RCC 7860 (cell line): ENCODE measurements around the gene OBP2A.
"Not testable (repeated sequence)": the region's sequence is repeated elsewhere in the genome, so short reads cannot be mapped to it uniquely, and the experiment has no call there.

Experiments
- DNase-seq: peaks from one replicate; pipeline ENCODE4 v3.0.0-alpha.2; 2015; ENCODE audit warnings: low spot score
- FAIRE-seq: peaks from 2 replicates; lab custom pipeline; 2012; peaks lifted over from hg19 to GRCh38; lab: Jason Lieb, UNC

OBP2A gene, protein sequence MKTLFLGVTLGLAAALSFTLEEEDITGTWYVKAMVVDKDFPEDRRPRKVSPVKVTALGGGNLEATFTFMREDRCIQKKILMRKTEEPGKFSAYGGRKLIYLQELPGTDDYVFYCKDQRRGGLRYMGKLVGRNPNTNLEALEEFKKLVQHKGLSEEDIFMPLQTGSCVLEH

DNA sequence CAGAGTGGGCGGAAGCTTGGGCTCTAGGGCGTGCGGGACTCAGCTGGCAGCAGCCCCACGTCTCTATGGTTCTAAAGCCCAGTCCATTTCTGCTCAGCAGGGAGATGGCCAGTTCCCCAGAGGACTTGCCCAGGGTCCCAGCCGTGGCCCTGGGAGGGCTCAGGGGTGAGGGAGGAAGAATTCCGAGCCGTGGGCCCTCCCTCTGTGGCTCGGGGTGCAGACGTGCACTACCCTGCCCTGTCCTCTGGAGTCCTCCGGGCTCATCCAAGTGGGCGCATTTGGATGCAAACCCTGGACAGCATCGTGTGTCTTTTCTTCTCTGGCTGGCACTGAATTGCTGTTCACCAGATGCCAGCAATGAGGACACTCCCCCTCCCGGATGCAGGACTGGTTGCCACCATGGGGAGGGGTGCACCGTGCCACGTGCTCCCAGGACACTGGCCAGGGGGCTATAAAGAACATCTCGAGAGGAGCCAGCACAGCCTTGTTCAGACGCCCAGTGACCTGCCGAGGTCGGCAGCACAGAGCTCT lies at the start of gene OBP2A:
TSS of gene OBP2A (plus strand) at position 481 of the 531 bp plus-strand sequence. CDS start 55 bp downstream, outside the sequence.
- DNase-seq: not testable (repeated sequence)

DNA sequence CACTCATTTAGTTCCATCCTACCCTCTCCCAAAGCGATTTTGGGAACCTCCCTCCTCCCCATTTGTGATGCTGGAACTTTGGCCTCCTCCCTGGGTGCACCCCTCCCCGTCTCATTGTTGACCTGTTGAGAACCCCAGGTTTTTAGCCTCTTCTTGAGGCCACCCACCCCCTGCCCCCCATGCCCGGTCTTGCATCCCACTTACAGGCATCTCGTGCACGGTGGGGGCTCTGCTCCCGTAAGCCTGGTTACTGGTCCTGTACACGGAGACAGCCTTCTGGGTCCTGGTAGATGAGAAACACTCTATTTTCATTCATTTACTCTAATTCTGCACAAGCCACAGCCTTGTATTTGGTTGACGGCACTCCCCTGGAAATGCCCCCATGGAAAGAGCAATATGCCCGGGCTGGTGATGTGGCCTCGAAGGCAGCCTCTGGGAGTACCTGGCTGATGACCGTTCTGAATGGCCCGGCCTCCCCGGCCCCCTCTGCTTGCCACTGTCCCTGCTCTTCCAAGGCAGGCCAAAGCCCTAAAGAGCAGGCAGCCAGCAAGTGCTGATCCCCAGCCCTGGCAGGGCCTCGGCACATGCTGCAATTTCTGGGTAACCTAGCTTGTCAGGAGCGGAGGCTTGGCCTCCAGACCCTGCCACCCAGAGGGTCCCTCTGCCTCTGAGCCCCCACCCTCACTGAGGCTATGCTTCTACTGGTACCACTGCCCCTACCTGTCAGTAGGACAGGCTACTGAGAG lies 47.4 kb upstream of the OBP2A start:
- DNase-seq: no peak
- no peak for FAIRE-seq

More for the DNA sequence above, at the start of gene OBP2A:
- not testable (repeated sequence) for FAIRE-seq

DNA sequence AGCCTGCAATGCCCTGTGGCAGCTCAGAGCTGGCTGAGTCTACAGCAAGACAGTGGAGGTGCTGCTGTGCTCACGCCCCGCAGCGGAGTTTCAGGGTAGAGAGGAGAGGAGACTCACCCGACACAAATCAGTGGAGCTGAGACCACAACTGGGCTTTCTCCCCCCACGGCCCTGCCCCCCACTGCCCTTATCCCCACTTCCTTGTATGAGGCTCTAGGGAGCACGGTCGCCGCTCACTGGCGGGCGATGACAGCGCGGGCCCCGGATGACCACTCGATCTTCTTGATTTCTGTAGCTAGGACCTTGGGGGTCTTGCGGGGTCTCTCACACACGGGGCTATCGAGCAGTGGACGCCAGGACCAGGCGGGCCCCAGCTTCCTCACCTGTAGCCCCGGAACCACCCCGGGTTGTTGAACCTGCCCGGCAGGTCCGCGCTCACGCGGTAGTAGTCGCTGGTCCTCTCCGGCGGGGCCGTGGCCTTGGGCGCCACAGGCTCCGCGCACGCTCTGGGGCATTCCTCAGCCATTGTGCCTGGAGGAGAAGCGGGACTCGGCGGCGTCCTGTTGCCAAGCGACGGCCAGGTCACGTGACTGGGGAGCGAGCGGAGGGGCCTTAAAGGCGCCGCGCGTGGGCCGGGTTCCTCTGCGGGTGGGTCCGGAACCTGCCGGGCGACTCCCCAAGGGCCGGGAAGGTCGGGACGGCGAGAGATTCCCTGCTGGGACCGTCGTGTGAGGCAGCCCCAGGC lies 46.4 kb upstream of the OBP2A start:
- DNase-seq (peak; percentile 79), FAIRE-seq (no peak)

DNA sequence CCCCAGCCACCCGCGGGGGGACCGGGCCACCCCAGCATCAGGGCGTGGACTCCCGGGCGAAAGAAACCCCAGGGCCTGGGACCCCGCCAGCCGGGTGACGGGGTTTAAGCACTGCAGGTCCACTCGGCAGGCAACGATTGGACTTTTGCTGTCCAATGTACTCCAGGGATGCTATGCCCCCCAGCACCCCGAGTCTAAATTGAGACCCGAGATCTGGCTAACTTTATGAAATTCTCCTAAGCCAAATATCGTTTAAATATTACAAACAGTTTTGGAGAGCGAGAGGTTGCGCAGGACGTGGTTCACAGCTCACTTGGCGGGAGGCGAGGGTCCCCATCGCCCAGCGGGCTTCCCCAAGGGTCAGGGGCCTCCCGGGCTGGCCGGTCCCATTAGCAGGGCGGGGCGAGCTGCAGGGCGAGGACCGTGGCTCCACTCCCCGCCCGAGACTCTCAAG lies 45.8 kb upstream of the OBP2A start:
- DNase-seq (no peak), FAIRE-seq (no peak)

DNA sequence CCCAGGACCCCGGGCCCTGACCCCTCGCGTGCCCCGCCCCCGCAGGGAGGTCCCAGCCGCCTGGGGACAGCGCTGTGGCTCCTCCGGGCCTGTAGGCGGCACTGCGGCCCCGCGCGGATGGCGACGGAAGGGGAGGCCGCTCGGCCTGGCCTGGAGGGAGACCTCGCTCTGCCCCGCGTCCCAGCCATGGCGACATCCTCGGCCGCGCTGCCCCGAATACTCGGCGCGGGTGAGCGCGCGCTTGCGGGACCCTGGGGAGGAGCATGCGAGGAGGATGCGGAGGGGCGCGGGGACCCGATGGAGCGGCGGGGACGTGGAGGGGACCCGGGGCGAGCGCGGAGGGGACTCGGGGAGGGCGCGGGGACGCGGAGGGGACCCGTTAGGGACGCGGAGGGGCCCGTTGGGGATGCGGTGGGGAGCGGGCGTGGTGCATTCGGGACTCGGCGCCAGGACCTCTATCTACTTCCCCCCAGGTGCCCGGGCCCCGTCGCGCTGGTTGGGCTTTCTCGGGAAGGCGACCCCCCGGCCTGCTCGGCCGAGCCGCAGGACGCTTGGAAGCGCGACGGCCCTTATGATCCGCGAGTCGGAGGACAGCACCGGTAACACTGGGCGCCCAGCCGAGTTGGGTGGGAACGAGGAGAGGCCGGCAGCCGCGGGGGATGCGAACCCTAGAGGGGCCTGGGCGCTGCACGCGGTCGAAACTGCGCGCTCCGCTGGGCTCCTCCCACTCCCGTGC lies 45.2 kb upstream of the OBP2A start, which contains the start of gene MRPS2:
TSS of gene MRPS2 (plus strand) at position 158 of the 736 bp plus-strand sequence. CDS start at position 187, 29 bp downstream.
- no peak for FAIRE-seq

DNA sequence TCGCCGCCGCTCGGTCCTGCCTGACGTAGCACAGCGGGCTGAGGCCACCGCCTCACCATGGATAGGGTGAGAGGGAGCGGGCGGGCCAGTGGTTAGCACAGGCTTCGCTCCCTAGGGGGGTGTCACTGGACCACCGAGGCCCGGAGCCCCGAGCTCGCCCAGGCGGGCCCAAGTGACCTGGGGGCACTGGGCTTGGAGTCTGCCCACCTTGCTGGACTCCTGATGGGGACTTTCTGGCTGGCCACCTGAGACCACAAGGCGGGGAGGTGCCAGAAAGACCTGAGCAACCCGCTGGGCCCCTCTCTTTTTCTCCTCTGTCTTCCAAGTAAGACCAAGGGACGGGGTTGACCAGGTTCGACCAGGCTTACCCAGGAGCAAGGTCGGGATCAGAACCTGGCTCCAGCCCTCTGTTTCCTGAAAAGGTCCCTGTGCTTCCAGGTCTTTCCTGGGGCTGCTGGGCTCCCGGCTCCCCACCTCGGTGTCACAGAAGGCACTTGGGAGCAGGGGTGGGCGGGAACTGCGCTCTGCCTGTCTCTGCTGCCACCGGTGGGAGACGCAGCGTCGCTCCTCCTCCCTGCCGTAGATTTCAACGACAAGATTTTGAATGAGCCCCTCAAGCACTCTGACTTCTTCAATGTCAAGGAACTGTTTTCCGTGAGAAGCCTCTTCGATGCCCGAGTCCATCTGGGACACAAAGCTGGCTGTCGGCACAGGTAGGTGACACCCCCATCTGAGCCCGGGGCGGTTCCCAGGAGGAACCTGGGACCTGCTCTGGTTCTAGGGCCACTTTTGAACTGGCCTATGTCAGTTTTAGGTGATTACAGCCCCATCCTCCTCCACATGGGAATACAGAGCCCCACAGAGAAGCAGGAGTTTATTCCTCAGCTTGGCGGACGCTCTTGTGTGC lies 44.4 kb upstream of the OBP2A start:
- DNase-seq (peak; percentile 43), FAIRE-seq (no peak)

More for the DNA sequence above, 45.2 kb upstream of the OBP2A start, which contains the start of gene MRPS2:
- peak; percentile 68 for DNase-seq

DNA sequence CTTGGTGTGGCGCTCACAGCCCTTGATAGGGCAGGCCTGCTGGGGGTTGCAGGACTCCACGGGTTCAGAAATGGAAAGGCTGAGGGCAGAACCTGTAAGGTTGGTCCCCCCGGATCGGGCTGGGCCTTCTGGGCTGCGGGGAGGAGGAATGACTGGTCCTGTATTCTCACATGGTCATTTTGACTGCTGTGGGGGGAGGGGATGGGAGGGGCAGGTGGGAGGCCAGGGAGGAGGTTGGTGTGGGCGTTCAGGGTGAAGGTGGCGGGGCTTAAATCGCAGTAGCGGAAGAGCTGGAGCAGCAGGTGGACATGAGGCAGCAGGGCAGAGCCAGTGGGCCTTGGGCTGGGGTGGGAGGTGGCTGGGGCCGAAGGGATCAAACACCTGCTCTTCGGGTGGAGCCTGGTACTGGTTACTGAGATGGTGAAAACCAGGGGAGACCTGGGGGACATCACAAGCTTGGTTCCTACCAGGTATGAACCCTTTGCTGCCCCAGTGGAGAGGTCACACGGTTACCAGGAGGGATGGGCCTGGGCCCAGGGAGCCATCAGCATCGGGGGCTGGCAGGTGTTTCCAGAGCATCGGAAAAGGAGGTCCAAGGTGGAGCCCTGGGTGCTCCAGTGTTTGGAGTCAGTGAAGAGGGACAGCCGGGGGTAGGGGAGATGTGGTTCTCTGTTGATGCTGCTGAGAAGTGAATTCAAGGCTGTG lies 43.6 kb upstream of the OBP2A start:
- no peak for DNase-seq
- no peak for FAIRE-seq

DNA sequence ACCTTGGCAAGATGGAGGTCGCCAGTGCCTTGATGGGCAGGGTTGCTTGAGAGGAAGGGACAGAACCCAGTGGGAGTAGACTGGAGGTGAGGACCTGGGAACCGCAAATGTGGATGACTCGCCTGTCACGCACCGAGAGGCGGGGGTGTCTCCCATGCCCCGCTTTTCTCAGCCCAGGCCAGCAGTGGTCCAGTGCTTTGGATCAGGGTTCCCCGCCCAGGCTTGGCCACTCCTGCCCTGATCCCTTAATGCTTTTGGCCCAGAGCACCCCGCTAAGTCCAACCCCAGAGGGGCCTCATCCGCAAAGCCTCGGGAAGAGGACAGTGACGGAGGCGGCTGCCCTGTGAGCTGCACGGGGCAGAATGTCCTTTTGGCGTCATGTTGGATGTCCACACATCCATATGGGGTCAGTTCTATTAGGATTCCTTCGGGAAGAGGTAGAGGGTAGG lies 43.0 kb upstream of the OBP2A start:
- FAIRE-seq (no peak), DNase-seq (no peak)

DNA sequence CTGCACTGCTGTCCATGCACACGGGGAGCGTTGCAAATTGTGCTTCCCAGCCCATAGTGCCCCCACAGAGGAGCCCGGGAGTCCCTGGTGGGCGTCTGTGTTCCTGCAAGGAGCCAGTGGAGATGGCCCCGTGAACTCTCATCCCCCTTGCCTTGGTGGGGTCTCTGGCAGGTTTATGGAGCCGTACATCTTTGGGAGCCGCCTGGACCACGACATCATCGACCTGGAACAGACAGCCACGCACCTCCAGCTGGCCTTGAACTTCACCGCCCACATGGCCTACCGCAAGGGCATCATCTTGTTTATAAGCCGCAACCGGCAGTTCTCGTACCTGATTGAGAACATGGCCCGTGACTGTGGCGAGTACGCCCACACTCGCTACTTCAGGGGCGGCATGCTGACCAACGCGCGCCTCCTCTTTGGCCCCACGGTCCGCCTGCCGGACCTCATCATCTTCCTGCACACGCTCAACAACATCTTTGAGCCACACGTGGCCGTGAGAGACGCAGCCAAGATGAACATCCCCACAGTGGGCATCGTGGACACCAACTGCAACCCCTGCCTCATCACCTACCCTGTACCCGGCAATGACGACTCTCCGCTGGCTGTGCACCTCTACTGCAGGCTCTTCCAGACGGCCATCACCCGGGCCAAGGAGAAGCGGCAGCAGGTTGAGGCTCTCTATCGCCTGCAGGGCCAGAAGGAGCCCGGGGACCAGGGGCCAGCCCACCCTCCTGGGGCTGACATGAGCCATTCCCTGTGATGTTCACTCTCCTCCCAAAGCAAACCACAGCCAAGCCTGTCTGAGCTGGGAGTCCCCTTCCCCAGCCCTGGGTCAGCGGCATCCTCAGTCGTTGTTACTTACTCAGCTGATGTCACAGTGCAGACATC lies 42.3 kb upstream of the OBP2A start:
- FAIRE-seq (no peak), DNase-seq (no peak)

DNA sequence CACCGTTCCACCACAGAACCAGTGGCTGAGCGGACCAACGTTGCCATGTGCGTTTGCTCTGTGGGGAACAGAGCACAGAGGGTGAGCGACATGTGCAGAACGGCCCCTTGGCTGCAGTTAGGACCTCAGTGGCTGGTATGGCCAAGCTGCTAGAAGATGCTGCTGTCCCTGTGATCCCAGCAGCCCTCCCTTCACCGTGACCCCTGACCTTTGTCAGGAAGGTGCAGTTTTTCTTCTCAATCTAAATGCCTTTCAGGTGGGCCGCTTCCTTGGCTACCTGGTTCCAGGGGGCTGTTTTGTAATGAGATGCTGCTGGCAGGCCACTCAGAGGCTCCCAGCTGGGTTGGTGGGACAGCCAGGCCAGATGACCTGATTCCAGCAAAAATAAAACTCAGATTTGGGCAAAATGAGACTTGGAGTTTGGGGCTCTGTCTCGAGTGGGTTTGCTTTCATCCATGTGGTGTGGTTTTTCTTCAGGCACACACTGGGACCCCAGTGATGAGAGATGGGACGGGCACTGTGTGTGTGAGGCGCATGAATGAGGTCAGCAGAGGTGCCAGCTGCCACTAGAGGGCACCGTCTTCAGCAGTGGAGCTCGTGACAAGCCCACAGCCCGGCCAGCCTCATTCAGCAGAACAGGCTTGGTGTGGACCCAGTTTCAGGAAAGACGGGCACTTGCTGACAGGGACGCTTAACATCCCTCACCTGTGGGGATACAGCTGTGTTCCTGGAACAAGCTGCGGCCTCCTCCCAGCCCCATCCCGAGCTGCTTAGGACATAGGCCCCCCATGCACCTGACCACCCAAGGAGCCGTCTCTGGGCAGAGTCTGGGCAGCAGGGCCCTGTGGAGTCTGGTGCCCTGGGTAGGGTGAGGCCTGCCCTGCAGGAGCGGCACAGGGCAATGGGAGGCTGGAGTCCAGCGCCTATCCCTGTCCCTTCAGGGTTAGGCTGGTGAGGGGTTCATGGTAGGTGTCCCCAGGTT lies 41.4 kb upstream of the OBP2A start:
- FAIRE-seq (no peak), DNase-seq (peak; percentile 18)

DNA sequence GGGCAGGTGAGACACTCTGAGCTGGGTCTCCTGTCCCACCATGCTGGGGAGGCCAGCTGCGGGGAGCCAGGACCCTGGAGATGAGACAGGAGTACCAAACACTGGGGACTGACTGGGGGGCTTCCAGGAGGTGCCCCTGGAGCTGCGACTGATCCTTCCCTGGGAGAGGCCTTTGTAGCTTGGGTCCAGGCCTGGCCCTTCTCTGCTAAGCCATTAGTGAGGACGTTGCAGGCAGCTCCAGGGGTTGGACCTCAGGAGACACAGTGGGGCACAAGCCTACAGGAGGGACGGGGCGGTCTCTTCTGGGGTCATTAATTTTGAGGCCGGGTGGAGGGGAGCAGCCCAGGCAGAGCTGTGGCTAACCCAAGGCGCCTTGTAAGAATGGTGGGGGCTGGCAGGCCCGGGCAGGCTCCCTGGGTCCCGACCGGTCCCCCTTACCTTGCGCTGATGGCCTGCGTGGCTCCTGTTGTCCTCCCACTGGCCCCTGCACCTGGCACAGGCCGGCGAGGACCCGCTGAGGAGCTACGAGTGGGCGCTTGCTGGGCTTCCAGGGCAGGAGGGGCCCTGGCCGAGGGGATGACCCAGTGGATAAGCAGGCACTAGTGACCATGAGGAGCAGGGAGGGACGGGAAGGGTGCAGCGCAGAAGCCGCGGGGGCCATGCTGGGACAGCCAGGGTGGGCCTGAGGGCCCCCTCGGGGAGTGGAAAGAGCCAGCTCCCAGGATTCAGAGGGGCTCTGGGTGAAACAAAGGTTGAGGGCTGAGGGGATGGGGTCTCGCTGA lies 40.3 kb upstream of the OBP2A start:
- DNase-seq: no peak
- FAIRE-seq: no peak

DNA sequence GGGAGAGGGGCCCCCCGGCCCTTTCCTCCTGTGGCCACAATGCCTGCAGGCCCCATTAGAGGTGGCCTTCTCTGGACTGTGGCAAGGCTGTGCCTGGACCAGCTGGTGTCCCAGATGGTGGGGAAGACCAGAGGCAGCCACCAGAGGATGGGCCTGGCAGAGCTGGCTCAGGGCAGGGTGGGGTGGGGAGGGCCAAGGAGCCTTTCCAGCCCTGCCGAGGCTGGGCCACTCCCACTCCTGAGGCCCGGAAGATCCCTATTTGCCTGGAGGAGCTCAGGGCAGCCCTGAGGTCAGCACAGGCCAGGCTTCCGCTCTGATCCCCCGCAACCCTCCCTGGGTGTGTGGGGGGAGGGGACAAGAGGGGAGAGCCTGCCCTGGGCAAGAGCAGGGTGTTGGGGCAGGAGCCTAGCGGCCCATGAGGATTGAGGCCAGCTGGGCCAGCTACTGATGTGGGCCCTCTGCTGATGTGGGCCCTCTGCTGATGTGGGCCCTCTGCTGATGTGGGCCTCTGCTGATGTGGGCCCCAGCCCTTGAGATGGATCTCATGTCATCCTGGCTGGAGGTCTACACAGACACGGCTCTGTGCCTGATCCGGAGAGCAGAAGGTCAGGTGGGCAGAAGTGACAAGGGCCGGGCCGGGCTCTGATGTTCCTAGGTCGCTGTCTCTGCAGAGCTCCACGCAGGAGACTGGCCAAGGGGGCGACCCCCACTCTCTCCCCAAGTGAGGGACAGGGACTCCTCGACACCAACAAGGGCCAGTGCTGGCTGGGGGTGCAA lies 39.4 kb upstream of the OBP2A start:
- FAIRE-seq: no peak
- DNase-seq: no peak

DNA sequence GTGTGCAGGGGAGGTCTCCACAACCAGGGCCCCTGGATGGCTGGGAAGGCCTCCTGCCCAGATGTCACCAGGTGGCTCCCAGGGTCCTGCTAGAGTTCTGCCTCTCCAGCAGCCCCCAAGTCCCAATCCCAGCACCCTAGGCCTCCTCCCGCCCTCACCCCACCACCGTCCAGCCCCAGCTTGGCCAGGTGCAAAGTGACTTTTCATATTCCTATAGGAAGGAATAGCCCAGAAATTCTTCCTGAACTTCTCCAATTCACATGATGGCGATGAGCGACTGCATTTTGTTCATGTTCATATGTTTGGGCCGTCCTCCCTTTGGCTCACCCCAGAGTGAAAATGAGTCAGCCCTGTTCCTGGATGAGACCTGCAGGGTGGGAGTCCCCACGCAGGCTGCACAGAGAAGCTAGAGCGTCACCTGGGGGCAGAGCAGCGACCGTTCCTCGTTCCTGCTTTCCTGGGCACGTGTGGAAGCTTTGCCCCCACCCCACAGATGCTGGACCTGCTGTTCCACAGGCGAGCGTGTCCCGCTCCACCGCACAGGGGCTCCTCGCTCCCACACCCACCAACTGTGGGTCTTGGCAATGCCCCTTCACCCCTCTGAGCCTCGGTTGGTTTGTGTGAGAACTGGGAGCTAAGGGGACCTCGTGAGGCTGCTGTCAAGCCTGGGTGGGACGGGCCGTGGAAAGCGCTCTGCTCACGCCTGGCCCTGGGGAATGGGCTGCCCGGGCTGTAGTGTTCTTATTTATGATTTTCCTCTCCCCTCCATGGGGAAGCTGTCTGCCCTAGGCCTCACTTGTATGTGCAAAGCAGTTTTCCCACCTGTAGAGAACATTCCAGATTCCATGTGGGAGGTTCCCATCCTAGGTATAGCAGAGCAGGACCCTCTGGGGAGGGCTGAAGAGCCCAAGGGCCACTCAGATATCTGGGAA lies 38.6 kb upstream of the OBP2A start:
- FAIRE-seq: no peak

DNA sequence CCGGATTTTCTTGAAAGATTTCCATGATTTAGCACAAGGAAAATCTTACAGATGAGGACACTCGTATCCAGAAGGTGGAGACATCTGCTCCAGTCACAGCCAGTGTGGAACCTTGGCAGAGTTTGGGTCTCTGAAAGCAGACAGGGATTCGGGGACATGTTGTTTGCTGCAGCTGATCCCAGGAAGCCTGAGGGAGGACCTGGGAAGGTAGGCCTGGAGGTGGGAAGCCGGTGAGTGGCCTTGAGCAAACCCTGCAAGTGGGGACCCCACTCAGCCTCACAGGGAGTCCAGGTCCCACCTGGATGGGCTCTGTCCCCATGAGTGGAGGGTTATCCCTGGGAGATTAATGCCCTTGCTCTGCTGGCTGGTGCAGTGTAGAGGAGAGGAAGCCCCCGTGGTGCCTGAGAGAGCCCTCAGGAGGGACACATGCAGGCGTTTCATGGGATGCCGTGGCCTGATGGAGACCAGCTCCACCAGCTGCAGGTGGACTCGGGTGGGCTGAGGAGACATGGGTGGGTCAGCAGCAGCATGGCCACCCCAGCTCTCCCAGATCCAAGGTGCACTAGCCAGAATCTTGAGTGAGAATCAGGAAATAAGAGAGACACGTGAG lies 37.6 kb upstream of the OBP2A start:
- DNase-seq: no peak
- no peak for FAIRE-seq

More for the DNA sequence above, 38.6 kb upstream of the OBP2A start:
- DNase-seq: no peak
